ENCODE data around the gene TLX2. TPM values are rescaled to one million over a fixed set of nuclear protein-coding genes. Genes with fewer than 3 reads are reported as not detected.

Gene TLX2
- total and polyA plus RNA-seq, 2 of the 4 experiments (the other 2 are of a cell fraction) = not detected

GRCh38 chr2:74566754-74567085 lies 52.5 kb downstream of the TLX2 start:
- H4K91ac ChIP-seq (ENCODE audit: insufficient read depth, low read depth, low read length) = peak overlapping the region; percentile 45
- H2AK5ac ChIP-seq (ENCODE audit: low read depth, low read length) = peak overlapping the region; percentile 69; the same call in 1 of the 2 replicates
- H3K4me3 ChIP-seq (ENCODE audit: insufficient read depth, low read depth, low read length) = no peak overlapping the region
- H2BK120ac ChIP-seq (ENCODE audit: low read depth, low read length) = peak overlapping the region; percentile 85
- TF ChIP-seq BHLHE40 (IDR thresholded peaks at IDR 0.05; ENCODE audit: low read depth, low read length) = no peak
- no peak for TF ChIP-seq POLR2A (IDR thresholded peaks at IDR 0.05; ENCODE audit: low read depth, low read length)
- TF ChIP-seq MXI1 (IDR thresholded peaks at IDR 0.05; ENCODE audit: borderline replicate concordance, low read depth, low read length) = no peak
- TF ChIP-seq RFX5 (IDR thresholded peaks at IDR 0.05; ENCODE audit: low read depth, low read length) = no peak
- no peaks in the 10 kb centered on the region for H3K79me1 ChIP-seq (ENCODE audit: low read depth in 1 of 2, low read length in 2 of 2)
- H4K8ac ChIP-seq (ENCODE audit: low read depth in 2 of 2, low read length in 2 of 2) = peak overlapping the region; percentile 7 to 57; a peak in 3 of 4 replicates
- peak overlapping the region; percentile 53 for H3K27ac ChIP-seq (ENCODE audit: insufficient read depth, low read length)
- in situ Hi-C loops (cut with MboI; ENCODE audit: low sequenced_read_pairs) (no loop called here), dilution Hi-C loops (cut with HindIII; ENCODE audit: low sequenced_read_pairs, unreplicated experiment) (no loop called here), intact Hi-C loops (cut with micrococcal nuclease) (no loop called here)
- peak overlapping the region; percentile 80 for H2BK20ac ChIP-seq (ENCODE audit: low read depth, low read length)
- H3K23ac ChIP-seq (ENCODE audit: low read depth, low read length) = 0 out of 2 replicates have a peak overlapping the region, but pooled peaks have one; percentile 18
- POLR2A ChIA-PET (ENCODE audit: unreplicated experiment) = interaction anchor here (1.0 to 1.3 kb wide), 2 partner anchors 9 to 13 kb away, joined by 3 read pairs; partner anchors contain the start of gene LOXL3
- CTCF ChIA-PET = no interaction called here
- peak; percentile 75 for DNase-seq
- no peaks in the 10 kb centered on the region for H3K9me3 ChIP-seq (ENCODE audit: control insufficient read depth, insufficient read depth, low read length)
- no peaks in the 10 kb centered on the region for H3K36me3 ChIP-seq (ENCODE audit: control insufficient read depth, insufficient read depth, low read length)
- peak overlapping the region; percentile 42 for H3K4ac ChIP-seq (ENCODE audit: low read depth, low read length)
- H3K4me1 ChIP-seq (ENCODE audit: control insufficient read depth, insufficient read depth, low read length) = peaks cover 14% of the 10 kb centered on the region
- H4K5ac ChIP-seq (ENCODE audit: low read depth, low read length) = peak overlapping the region; percentile 68; the same call in 1 of the 2 replicates
- H2BK15ac ChIP-seq (ENCODE audit: low read depth, low read length) = peak overlapping the region; percentile 32; the same call in 2 of the 3 replicates
- peak overlapping the region; percentile 99 for H2BK5ac ChIP-seq (ENCODE audit: low read depth, low read length, poor library complexity, severe bottlenecking)
- H4K20me1 ChIP-seq (ENCODE audit: insufficient read depth, low read length) = no peaks in the 10 kb centered on the region
- H3K9me1 ChIP-seq (ENCODE audit: insufficient read depth, low read length) = peaks cover 25% of the 10 kb centered on the region
- BruUV-seq (replicated peaks) = no TSS peak
- H3K4me2 ChIP-seq (ENCODE audit: low read depth, low read length) = peak overlapping the region; percentile 70; the same call in 1 of the 2 replicates
- no peak overlapping the region for H3K56ac ChIP-seq (ENCODE audit: extremely low read depth, insufficient read depth, low read length)
- H2AK9ac ChIP-seq (replicated peaks; ENCODE audit: low read depth, low read length, poor library complexity) = no peak overlapping the region
- H3K14ac ChIP-seq (replicated peaks; ENCODE audit: low read depth, low read length) = peak overlapping the region; percentile 78
- H3K18ac ChIP-seq (ENCODE audit: low read depth, low read length) = peak overlapping the region; percentile 89; the same call in 1 of the 2 replicates
- peak overlapping the region; percentile 10 for H2AFZ ChIP-seq (replicated peaks; ENCODE audit: low read length, poor library complexity)
- peak; percentile 55 for ATAC-seq (ENCODE audit: low read depth)
- no peaks in the 10 kb centered on the region for H3K27me3 ChIP-seq (ENCODE audit: control insufficient read depth, insufficient read depth, low read length)
- H3K9ac ChIP-seq (ENCODE audit: low read depth, low read length) = no peak overlapping the region

Other genes with a start within 250 kb of the TLX2 start
- gene SLC4A5, start 171.0 kb upstream of the TLX2 start, total RNA-seq (2012; rRNA removed) = 0.18 TPM in 1 of 2 replicates, not detected in the other
- gene SLC4A5, start 171.0 kb upstream of the TLX2 start, polyA plus RNA-seq (2012; rRNA removed) = 0.20 and 0.22 TPM in 2 replicates
- gene DCTN1, start 134.1 kb upstream of the TLX2 start, total RNA-seq (2012; rRNA removed) = 204 and 229 TPM in 2 replicates
- 136 and 149 TPM in 2 replicates for gene DCTN1, start 134.1 kb upstream of the TLX2 start, polyA plus RNA-seq (2012; rRNA removed)
- gene C2orf81, start 92.8 kb upstream of the TLX2 start, total RNA-seq (2012; rRNA removed) = under 0.01 and 0.18 TPM in 2 replicates
- gene C2orf81, start 92.8 kb upstream of the TLX2 start, polyA plus RNA-seq (2012; rRNA removed) = 0.26 and 0.74 TPM in 2 replicates
- 43.6 and 57.2 TPM in 2 replicates for gene WDR54, start 92.7 kb upstream of the TLX2 start, total RNA-seq (2012; rRNA removed)
- 47.2 and 47.9 TPM in 2 replicates for gene WDR54, start 92.7 kb upstream of the TLX2 start, polyA plus RNA-seq (2012; rRNA removed)
- gene RTKN, start 72.5 kb upstream of the TLX2 start, total RNA-seq (2012; rRNA removed) = 9.4 and 11.1 TPM in 2 replicates
- gene RTKN, start 72.5 kb upstream of the TLX2 start, polyA plus RNA-seq (2012; rRNA removed) = 19.7 and 22.3 TPM in 2 replicates
- gene INO80B, start 59.4 kb upstream of the TLX2 start, total RNA-seq (2012; rRNA removed) = 4.5 and 5.3 TPM in 2 replicates
- 9.2 and 10.5 TPM in 2 replicates for gene INO80B, start 59.4 kb upstream of the TLX2 start, polyA plus RNA-seq (2012; rRNA removed)
- 22.2 and 22.9 TPM in 2 replicates for gene WBP1, start 56.0 kb upstream of the TLX2 start, total RNA-seq (2012; rRNA removed)
- 78.5 and 89.3 TPM in 2 replicates for gene WBP1, start 56.0 kb upstream of the TLX2 start, polyA plus RNA-seq (2012; rRNA removed)
- 17.8 and 21.0 TPM in 2 replicates for gene MOGS, start 49.1 kb upstream of the TLX2 start, total RNA-seq (2012; rRNA removed)
- 45.9 and 48.4 TPM in 2 replicates for gene MOGS, start 49.1 kb upstream of the TLX2 start, polyA plus RNA-seq (2012; rRNA removed)
- gene MRPL53, start 41.8 kb upstream of the TLX2 start, total RNA-seq (2012; rRNA removed) = 5.2 and 6.7 TPM in 2 replicates
- 39.0 and 51.9 TPM in 2 replicates for gene MRPL53, start 41.8 kb upstream of the TLX2 start, polyA plus RNA-seq (2012; rRNA removed)
- 6.1 and 8.4 TPM in 2 replicates for gene CCDC142, start 31.5 kb upstream of the TLX2 start, total RNA-seq (2012; rRNA removed)
- gene CCDC142, start 31.5 kb upstream of the TLX2 start, polyA plus RNA-seq (2012; rRNA removed) = 11.1 and 14.0 TPM in 2 replicates
- 6.3 and 9.2 TPM in 2 replicates for gene TTC31, start 31.4 kb upstream of the TLX2 start, total RNA-seq (2012; rRNA removed)
- 18.8 and 20.5 TPM in 2 replicates for gene TTC31, start 31.4 kb upstream of the TLX2 start, polyA plus RNA-seq (2012; rRNA removed)
- gene LBX2, start 14.8 kb upstream of the TLX2 start, total RNA-seq (2012; rRNA removed) = 0.18 and 0.56 TPM in 2 replicates
- 0.62 and 0.66 TPM in 2 replicates for gene LBX2, start 14.8 kb upstream of the TLX2 start, polyA plus RNA-seq (2012; rRNA removed)
- 29.2 and 31.4 TPM in 2 replicates for gene PCGF1, start 6.8 kb upstream of the TLX2 start, total RNA-seq (2012; rRNA removed)
- 23.4 and 28.7 TPM in 2 replicates for gene PCGF1, start 6.8 kb upstream of the TLX2 start, polyA plus RNA-seq (2012; rRNA removed)
- not detected in 2 replicates for gene DQX1, start 11.8 kb downstream of the TLX2 start, total RNA-seq (2012; rRNA removed)
- gene DQX1, start 11.8 kb downstream of the TLX2 start, polyA plus RNA-seq (2012; rRNA removed) = 0.07 and 0.14 TPM in 2 replicates
- 45.8 and 47.5 TPM in 2 replicates for gene AUP1, start 15.3 kb downstream of the TLX2 start, total RNA-seq (2012; rRNA removed)
- 100.0 and 104 TPM in 2 replicates for gene AUP1, start 15.3 kb downstream of the TLX2 start, polyA plus RNA-seq (2012; rRNA removed)
- 28.1 and 34.2 TPM in 2 replicates for gene HTRA2, start 15.5 kb downstream of the TLX2 start, total RNA-seq (2012; rRNA removed)
- gene HTRA2, start 15.5 kb downstream of the TLX2 start, polyA plus RNA-seq (2012; rRNA removed) = 23.6 and 25.9 TPM in 2 replicates
- 14.2 and 17.9 TPM in 2 replicates for gene LOXL3, start 39.5 kb downstream of the TLX2 start, total RNA-seq (2012; rRNA removed)
- 21.8 and 23.4 TPM in 2 replicates for gene LOXL3, start 39.5 kb downstream of the TLX2 start, polyA plus RNA-seq (2012; rRNA removed)
- gene DOK1, start 40.3 kb downstream of the TLX2 start, total RNA-seq (2012; rRNA removed) = 12.2 and 15.4 TPM in 2 replicates
- 17.5 and 17.6 TPM in 2 replicates for gene DOK1, start 40.3 kb downstream of the TLX2 start, polyA plus RNA-seq (2012; rRNA removed)
- gene M1AP, start 133.9 kb downstream of the TLX2 start, total RNA-seq (2012; rRNA removed) = not detected in 2 replicates
- 0.03 TPM in 1 of 2 replicates, not detected in the other for gene M1AP, start 133.9 kb downstream of the TLX2 start, polyA plus RNA-seq (2012; rRNA removed)
- 3.6 and 4.7 TPM in 2 replicates for gene SEMA4F, start 139.8 kb downstream of the TLX2 start, total RNA-seq (2012; rRNA removed)
- gene SEMA4F, start 139.8 kb downstream of the TLX2 start, polyA plus RNA-seq (2012; rRNA removed) = 7.5 and 7.8 TPM in 2 replicates